OCI-LY3 (cell line): ENCODE data around the gene RTN4IP1.
"Not testable (repeated sequence)": the region's sequence is repeated elsewhere in the genome, so short reads cannot be mapped to it uniquely, and the experiment has no call there.

ENCODE experiments used
- H2AFZ ChIP-seq: fragments of 200-600, 300-600 bp; shearing (Covaris generic); 2 replicates; pipeline ENCODE4 v1.6.0; 2014; ENCODE audit warnings: antibody characterized with exemption, low read depth, low read length
- H3K27ac ChIP-seq: fragments of 200-600, 300-600 bp; sonication (generic); 2 replicates; pipeline ENCODE4 v1.5.1; 2014; ENCODE audit warnings: mild to moderate bottlenecking, low read length, moderate library complexity, mixed read lengths
- H3K27me3 ChIP-seq: fragments of 200-600, 300-600 bp; sonication (generic); 2 replicates; pipeline ENCODE4 v1.6.1; 2014; ENCODE audit warnings: low read depth, low read length, mixed read lengths
- H3K36me3 ChIP-seq: fragments of 200-600, 300-600 bp; sonication (generic); replicated peaks from 2 replicates; pipeline ENCODE3; 2014; ENCODE audit warnings: low read depth, low read length, mixed read lengths
- H3K4me1 ChIP-seq: fragments of 300-600, 200-600 bp; sonication (generic); 2 replicates; pipeline ENCODE4 v1.6.1; 2014; ENCODE audit warnings: low read length, mixed read lengths
- H3K4me2 ChIP-seq: fragments of 200-600, 300-600 bp; sonication (generic); 2 replicates; pipeline ENCODE4 v1.6.1; 2014; ENCODE audit warnings: low read length, mixed read lengths
- H3K4me3 ChIP-seq: fragments of 300-600, 200-600 bp; sonication (generic); 2 replicates; pipeline ENCODE4 v1.5.1; 2014; ENCODE audit warnings: antibody characterized with exemption, mild to moderate bottlenecking, low read length, moderate library complexity
- H3K79me2 ChIP-seq: fragments of 300-600, 200-600 bp; shearing (Covaris generic); 2 replicates; pipeline ENCODE4 v1.6.1; 2014; ENCODE audit warnings: mild to moderate bottlenecking, low read length, mixed read lengths
- H3K9ac ChIP-seq: fragments of 300-600, 200-600 bp; shearing (Covaris generic); 2 replicates; pipeline ENCODE4 v1.6.0; 2014; ENCODE audit warnings: mild to moderate bottlenecking, low read length, moderate library complexity
- H3K9me3 ChIP-seq: fragments of 200-600, 300-600 bp; shearing (Covaris generic); 2 replicates; pipeline ENCODE4 v1.6.1; 2014; ENCODE audit warnings: low read length, mixed read lengths; ENCODE audit not compliant: insufficient read depth
- H4K20me1 ChIP-seq: fragments of 200-600, 300-600 bp; sonication (generic); 2 replicates; pipeline ENCODE4 v1.6.1; 2016; ENCODE audit warnings: low read length, mixed read lengths; ENCODE audit not compliant: insufficient read depth
- EZH2phosphoT487 ChIP-seq: fragments of 200-600 bp; shearing (Covaris generic); IDR thresholded peaks from 2 replicates; pipeline ENCODE4 v1.6.1; 2018; ENCODE audit warnings: antibody characterized with exemption, mixed run types, low read depth
- TF ChIP-seq, protein P1 (sequence below): fragments of 200-600, 300-600 bp; sonication (generic); IDR thresholded peaks from 2 replicates; pipeline ENCODE4 v1.5.1; 2014; ENCODE audit warnings: antibody characterized with exemption, low read length, low read depth

Gene RTN4IP1

DNA sequence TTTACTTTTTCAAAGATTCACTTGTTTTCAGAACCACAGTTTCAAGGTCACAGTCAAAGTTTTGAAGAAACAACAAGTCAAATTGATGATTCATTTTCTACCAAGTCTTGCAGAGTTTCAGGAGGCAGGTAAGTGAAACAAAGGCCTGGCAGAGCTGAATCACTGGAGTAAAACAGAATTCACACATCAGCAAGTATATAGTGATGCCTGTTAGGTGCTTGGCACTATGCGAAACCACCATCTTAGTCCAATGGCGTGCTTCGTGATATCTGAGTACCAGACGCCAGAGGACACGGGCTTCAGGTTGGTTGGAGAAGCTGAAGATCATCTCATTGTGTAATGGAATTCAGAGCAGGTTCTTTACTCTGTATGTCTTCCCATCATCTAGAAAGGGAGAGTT, 75.9 kb downstream of the RTN4IP1 start:
- H2AFZ ChIP-seq = no peak overlapping the region
- no peak overlapping the region for H3K9ac ChIP-seq
- no peaks in the 10 kb centered on the region for H4K20me1 ChIP-seq
- no peaks in the 10 kb centered on the region for H3K9me3 ChIP-seq
- peaks cover 3% of the 10 kb centered on the region; the same call in 1 of the 2 replicates for H3K79me2 ChIP-seq
- H3K4me3 ChIP-seq = no peak overlapping the region
- no peak for TF ChIP-seq EZH2phosphoT487
- TF ChIP-seq, protein P1, sequence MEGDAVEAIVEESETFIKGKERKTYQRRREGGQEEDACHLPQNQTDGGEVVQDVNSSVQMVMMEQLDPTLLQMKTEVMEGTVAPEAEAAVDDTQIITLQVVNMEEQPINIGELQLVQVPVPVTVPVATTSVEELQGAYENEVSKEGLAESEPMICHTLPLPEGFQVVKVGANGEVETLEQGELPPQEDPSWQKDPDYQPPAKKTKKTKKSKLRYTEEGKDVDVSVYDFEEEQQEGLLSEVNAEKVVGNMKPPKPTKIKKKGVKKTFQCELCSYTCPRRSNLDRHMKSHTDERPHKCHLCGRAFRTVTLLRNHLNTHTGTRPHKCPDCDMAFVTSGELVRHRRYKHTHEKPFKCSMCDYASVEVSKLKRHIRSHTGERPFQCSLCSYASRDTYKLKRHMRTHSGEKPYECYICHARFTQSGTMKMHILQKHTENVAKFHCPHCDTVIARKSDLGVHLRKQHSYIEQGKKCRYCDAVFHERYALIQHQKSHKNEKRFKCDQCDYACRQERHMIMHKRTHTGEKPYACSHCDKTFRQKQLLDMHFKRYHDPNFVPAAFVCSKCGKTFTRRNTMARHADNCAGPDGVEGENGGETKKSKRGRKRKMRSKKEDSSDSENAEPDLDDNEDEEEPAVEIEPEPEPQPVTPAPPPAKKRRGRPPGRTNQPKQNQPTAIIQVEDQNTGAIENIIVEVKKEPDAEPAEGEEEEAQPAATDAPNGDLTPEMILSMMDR = no peak
- H3K4me2 ChIP-seq = no peak overlapping the region
- peaks cover 58% of the 10 kb centered on the region for H3K36me3 ChIP-seq
- no peaks in the 10 kb centered on the region for H3K27me3 ChIP-seq
- H3K4me1 ChIP-seq = no peaks in the 10 kb centered on the region
- no peak overlapping the region for H3K27ac ChIP-seq

DNA sequence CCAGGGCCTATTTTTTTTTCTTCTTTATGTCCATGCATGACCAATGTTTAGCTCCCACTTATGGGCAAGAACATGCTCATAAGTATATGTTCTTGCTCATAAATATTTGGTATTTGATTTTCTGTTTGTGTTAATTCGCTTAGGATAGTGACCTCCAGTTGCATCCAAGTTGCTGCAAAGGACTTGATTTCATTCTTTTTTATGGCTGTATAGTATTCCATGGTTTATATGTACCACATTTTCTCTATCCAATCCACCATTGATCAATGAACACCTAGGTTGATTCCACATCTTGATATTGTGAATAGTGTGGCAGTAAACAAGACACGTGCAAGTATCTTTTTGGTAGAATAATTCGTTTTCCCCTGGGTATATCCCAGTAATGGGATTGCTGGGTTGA, 78.1 kb downstream of the RTN4IP1 start:
- no peak for TF ChIP-seq EZH2phosphoT487
- TF ChIP-seq, protein P1 = no peak
- Histone ChIP-seq H3K4me2 (no peak overlapping the region), H3K9me3 (no peaks in the 10 kb centered on the region), H3K79me2 (peaks cover 3% of the 10 kb centered on the region), H3K27me3 (no peaks in the 10 kb centered on the region), H3K27ac (no peak overlapping the region), H3K9ac (no peak overlapping the region), H3K4me3 (no peak overlapping the region), H4K20me1 (no peaks in the 10 kb centered on the region), H2AFZ (no peak overlapping the region), H3K4me1 (peaks cover 11% of the 10 kb centered on the region), H3K36me3 (peaks cover 60% of the 10 kb centered on the region)

DNA sequence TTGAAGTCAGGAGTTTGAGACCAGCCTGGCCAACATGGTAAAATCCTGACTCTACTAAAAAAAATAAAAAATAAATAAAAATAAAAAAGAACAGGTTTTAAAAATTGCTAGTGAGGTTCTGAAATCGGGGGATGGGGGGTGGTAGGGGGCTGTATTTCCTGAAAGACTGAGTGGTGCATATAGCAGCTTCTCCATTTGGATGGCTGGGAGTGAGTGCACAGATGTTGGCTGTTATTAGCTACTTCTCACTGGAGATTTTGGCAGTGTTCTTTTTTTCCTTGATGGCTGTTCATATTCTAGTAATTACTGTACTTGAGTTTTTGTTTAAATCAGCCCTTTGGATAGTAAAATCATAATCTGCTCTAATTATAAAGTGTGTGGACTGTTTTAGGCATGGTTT, 79.8 kb downstream of the RTN4IP1 start:
- no peak overlapping the region for H2AFZ ChIP-seq
- no peaks in the 10 kb centered on the region for H3K27me3 ChIP-seq
- H3K36me3 ChIP-seq = peaks cover 64% of the 10 kb centered on the region
- H3K9me3 ChIP-seq = no peaks in the 10 kb centered on the region
- H3K27ac ChIP-seq = no peak overlapping the region
- no peak overlapping the region for H3K4me2 ChIP-seq
- no peak overlapping the region for H3K4me3 ChIP-seq
- TF ChIP-seq EZH2phosphoT487 = no peak
- TF ChIP-seq, protein P1 = no peak
- H4K20me1 ChIP-seq = no peaks in the 10 kb centered on the region
- H3K79me2 ChIP-seq = peaks cover 6% of the 10 kb centered on the region
- peaks cover 15% of the 10 kb centered on the region for H3K4me1 ChIP-seq
- no peak overlapping the region for H3K9ac ChIP-seq

DNA sequence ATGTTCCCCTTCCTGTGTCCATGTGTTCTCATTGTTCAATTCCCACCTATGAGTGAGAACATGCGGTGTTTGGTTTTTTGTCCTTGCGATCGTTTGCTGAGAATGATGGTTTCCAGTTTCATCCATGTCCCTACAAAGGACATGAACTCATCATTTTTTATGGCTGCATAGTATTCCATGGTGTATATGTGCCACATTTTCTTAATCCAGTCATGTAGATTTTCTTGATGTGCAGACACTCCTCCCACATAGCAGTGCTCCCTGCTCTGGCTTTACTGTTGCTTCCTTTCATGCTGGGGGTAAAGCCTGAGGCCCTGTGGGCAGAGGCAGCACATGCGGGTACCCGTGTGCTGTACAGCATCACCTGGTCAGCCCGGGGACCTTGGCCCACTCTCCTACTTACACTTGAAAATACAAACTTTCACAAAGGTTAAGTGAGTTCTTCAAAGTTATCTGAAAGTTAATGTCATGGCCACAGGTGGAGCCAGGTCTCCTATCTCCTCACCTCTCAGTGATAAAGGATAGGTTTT, 80.3 kb downstream of the RTN4IP1 start:
- not testable (repeated sequence) for H4K20me1 ChIP-seq, H3K9ac ChIP-seq
- H3K36me3 ChIP-seq = peaks cover 66% of the 10 kb centered on the region

More for the DNA sequence above, 80.3 kb downstream of the RTN4IP1 start:
- not testable (repeated sequence) for H2AFZ ChIP-seq, H3K27me3 ChIP-seq, H3K79me2 ChIP-seq, H3K4me3 ChIP-seq, H3K27ac ChIP-seq, H3K9me3 ChIP-seq, H3K4me2 ChIP-seq
- H3K4me1 ChIP-seq = peaks cover 15% of the 10 kb centered on the region
